GM12875 (cell line): ENCODE results near the gene IL10RA.

Experiments used
- H3K4me3 ChIP-seq: one replicate; pipeline ENCODE4 v1.5.1; 2011; ENCODE audit warnings: low read depth, low read length, control low read depth
- CTCF ChIP-seq: IDR thresholded peaks from 2 replicates; pipeline ENCODE4 v1.5.1; 2011; ENCODE audit warnings: low read depth, mild to moderate bottlenecking, control low read depth, inconsistent platforms, low read length, moderate library complexity, borderline replicate concordance; ENCODE audit not compliant: insufficient read depth

Gene IL10RA

GRCh38 chr11:118049771-118050170 lies 63.6 kb downstream of the IL10RA start:
- TF ChIP-seq CTCF, result no peak
- no peak overlapping the region for H3K4me3 ChIP-seq

GRCh38 chr11:118050208-118050891 lies 64.2 kb downstream of the IL10RA start:
- H3K4me3 ChIP-seq, result no peak overlapping the region
- TF ChIP-seq CTCF, result no peak
